Fibroblast of skin of left biceps (primary cell): ENCODE data around the gene MRTO4.
A peak's percentile ranks its signal among the peaks of the same experiment; 100 is the strongest.
"Not testable (repeated sequence)": the region's sequence is repeated elsewhere in the genome, so short reads cannot be mapped to it uniquely, and the experiment has no call there.

Source experiments
- DNase-seq, 2 experiments: peaks; one replicate each; pipeline ENCODE4 v3.0.0-alpha.2; 2013; ENCODE audit warnings: low read depth in 2 of 2

Gene MRTO4

GRCh38 chr1:19222979-19223824 lies 28.4 kb upstream of the MRTO4 start:
- DNase-seq: no peak

GRCh38 chr1:19229229-19229628 lies 22.4 kb upstream of the MRTO4 start:
- no peak for DNase-seq

GRCh38 chr1:19229828-19230325 lies 21.7 kb upstream of the MRTO4 start:
- DNase-seq: no peak

DNA sequence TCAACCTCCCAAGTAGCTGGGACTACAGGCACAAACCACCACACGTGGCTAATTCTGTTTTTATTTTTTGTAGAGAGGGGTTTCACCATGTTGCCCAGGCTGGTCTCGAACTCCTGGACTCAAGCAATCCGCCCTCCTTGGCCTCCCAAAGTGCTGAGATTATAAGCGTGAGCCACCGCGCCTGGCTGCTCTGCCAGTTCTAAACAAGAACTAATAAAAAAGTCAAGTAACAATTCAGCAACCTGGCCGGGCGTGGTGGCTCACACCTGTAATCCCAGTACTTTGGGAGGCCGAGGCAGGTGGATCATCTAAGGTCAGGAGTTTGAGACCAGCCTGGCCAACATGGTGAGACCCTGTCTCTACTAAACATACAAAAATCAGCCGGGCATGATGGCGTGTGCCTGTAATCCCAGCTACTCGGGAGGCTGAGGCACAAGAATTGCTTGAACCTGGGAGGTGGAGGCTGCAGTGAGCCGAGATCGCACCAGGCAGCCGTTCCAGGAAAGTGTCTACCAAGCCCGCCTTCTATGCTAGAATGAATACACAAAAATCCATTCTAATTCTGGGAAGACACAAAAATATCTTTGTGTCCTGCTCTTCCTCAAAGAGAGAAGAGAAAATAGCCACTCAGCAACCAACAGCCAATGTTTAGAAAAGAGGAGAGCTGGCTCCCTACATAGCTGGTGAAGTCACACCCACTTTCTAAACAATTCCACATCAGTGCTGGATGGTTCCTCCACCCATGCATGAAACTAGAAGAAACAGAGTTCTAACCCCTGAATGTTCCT lies 19.7 kb upstream of the MRTO4 start:
- DNase-seq: not testable (repeated sequence)

DNA sequence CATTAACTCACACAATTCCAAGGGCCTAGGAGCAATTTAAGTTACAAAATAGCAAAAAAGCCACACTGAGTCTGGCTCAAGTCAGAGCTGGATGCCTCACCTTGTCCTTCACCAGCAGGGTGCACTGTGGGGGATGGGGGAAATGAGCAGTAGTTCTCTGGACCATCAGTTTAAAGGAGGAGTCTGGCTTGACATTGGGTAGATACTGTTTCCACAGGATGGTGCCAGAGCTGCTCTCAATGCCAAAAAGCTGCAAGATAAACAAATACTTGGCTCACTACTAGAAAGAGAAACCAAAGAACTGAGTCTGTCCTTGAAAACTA lies 19.1 kb upstream of the MRTO4 start:
- no peak for DNase-seq

DNA sequence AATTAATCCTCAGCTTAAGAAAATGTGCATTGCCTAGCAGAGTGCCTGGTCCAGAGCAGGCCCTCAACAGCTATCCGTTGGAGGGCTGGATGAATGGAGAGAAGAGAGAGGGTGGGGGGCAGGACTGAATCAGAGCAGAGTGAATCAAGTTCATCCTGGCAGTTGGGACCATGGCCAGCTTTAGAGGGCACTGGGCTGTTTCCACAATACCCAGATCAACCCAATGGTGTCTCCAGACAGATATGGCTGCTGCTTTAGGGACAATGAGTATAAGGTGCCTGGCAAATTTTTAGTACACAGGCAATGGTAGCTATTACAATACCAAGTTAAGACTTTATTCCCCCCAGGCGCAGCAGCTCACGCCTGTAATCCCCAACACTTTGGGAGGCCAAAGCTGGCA lies 17.4 kb upstream of the MRTO4 start:
- no peak for DNase-seq

DNA sequence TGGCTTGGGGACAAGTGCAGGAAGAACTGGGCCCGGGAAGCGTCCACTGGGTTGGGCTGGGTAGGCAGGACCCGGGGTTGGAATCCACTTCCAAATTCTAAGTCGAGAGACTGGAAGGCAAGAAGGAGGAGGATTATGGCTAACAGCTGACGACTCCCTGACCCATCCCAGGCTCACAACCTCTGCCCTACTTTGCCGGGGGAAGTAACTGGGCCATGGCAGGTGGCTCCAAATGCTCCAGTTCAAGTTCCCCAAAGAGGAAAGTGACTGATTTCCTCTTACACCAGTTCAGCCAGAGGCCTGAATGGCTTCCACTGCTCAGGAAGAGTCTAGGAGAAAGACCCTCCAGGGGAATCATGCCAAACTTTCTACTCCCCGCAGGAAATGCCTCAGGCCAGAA lies 11.7 kb upstream of the MRTO4 start:
- no peak for DNase-seq

GRCh38 chr1:19240673-19241538 lies 10.7 kb upstream of the MRTO4 start:
- DNase-seq: peak; percentile 9 to 20

GRCh38 chr1:19250629-19251304 lies 838 bp upstream of the MRTO4 start:
- no peak for DNase-seq

GRCh38 chr1:19254416-19254815 lies 2.8 kb downstream of the MRTO4 start:
- DNase-seq: no peak

DNA sequence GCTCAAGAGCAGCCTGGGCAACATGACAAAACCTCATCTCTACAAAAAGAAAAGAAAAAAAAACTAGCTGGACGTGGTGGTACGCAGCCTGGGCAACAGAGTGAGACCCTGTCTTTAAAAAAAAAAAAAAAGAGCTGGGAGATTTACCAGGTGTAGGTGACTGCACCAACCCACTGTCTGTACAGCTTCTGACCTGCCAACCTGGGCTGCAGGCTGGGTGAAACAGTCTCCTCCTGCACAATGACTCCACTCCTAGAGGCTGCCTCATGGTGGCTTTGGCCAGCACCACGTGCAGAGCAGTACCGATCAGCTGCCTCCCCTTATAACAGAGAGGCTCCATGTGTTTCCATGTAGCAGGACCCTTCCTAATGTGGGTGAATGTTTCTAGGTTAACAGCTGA lies 3.7 kb downstream of the MRTO4 start:
- no peak for DNase-seq

GRCh38 chr1:19256301-19256700 lies 4.7 kb downstream of the MRTO4 start:
- DNase-seq: not testable (repeated sequence)

DNA sequence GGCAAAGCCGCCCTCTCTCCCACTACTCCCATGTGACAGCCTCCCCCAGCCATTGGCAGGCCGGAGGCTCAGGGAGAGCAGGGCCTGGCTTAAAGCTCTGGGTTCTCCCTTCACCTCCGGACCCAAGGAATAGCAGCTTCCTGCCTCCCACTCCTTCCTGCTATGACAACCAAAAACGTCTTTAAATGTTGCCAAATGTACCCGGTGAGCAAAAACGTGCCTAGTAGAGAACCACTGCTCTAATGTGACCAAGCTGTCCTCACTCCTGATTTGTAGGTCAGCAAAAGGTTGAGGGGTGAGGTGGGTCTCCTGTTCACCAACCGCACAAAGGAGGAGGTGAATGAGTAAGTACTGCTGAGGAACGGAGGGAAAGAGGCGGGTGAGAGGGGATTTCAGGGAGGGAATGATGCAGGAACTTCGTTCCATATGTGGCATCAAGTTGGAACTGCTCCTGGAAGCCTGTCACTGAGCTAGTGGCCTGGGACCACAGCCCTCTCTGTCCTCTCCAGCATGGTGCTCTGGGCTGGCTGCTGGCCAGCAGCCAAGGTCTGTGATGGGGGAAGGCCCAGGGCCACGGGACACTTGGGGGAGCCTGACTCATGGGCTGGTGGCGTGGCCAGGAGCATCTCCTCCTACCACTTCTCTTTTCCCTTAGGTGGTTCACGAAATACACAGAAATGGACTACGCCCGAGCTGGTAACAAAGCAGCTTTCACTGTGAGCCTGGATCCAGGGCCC lies 5.7 kb downstream of the MRTO4 start:
- DNase-seq: no peak

GRCh38 chr1:19258353-19258752 lies 6.7 kb downstream of the MRTO4 start:
- no peak for DNase-seq

DNA sequence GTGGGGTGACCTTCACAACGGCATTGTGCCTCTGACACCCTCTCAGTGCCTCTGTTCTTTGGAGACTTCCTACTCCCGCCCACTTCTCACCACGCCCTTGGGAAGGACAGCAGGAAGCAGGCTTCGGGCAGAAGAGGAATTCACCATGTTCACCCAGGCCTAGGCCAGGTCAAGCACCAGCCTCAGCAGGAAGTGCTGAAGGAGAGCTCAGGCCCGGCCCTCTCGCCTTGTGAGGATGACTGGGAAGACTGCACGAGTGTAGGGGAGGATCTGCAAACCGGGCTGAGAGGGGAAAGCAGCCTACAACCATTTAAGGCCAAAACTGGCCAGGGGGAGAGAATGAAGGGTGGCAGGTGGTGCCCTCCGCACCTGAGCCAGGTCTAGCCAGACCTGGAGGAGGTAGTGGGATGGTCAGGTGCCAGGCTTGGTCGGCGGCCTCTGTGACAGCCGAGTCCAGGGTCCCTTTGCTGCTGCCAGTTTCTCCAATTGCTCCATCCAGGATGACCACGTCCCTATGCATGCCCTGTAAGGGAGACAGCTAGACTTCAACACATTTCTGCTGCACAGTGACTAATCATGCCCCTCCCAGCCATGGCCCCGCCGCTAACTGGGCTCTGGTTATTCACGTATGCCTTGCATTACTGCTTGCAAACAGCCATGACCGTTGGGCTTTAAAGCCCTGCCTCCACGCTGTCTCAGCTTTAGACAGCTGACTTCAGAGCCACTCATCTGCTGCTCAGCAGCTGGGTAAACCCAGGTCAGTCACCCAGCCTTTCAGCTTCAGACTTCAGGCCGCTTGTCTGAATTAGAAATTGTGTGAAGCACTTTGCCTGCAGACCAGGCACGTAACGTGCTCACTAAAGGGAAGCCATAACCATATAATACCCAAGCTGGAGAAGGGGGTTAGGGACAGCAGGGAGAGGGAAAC lies 8.9 kb downstream of the MRTO4 start:
- DNase-seq: peak; percentile 30 to 38

DNA sequence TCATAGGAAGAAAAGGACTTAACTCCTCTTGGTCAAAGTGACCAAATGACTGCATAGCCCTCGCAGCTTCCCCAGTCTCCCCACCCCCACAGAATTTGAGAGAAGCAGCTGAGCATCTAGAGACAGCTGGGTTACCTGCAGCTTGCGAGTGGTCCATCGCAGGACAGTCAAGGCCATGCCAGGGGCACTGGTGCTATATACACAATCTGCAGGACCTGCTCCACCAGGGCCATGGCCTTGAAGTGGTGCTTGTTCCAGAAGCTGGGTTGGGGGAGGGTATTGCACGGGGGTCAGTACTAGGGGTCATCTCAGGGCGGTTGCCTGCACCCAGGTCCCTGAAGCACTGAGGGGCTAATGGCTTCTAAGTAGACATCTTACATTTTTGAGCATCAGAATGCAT lies 10.4 kb downstream of the MRTO4 start:
- DNase-seq: no peak

DNA sequence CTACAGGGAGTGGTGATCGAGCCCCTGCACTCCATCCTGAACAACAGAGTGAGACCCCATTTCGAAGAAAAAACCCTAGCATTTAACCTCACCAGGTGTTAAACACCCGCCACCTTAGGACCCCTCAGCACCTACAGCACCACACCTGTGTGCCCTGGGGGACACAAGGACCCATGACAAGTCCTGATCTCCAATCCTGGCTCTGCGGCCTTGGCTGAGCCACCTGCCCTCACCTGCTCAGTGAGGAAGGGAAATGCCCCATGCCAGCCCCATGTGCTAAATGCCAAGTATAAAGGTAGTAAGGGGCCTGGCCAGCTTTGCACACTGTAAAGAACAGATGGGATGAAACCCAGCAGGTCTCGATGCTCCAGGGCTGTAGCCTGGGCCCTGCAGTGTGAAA lies 11.1 kb downstream of the MRTO4 start:
- no peak for DNase-seq

GRCh38 chr1:19268445-19268844 lies 16.8 kb downstream of the MRTO4 start:
- DNase-seq: no peak

GRCh38 chr1:19269427-19270342 lies 18.1 kb downstream of the MRTO4 start:
- not testable (repeated sequence) for DNase-seq
